ENCODE results near the gene CD3G. TPM values are rescaled to one million over a fixed set of nuclear protein-coding genes. Genes with fewer than 3 reads are reported as not detected.

Gene CD3G
- polyA plus RNA-seq, 6 donors from 2014 or later: 0.09 to 2.3 (median 0.72) TPM

- Mint-ChIP-seq H3K27me3 (no peaks in the 10 kb centered on the region), H3K27ac (peak overlapping the region in 1 of 6 donors; percentile 5), H3K36me3 (no peaks in the 10 kb centered on the region), H3K9me3 (no peaks in the 10 kb centered on the region), H3K4me1 (peaks cover 28 to 44% (median 34%) of the 10 kb centered on the region in 3 donors), H3K4me3 (no peak overlapping the region)
- DNase-seq (no peak), ATAC-seq (ENCODE audit: low read depth in 2 of 2) (no peak)
Measured at GRCh38 chr11:118313242-118313641, 30.9 kb upstream of the CD3G start.

GRCh38 chr11:118314988-118315411 lies 29.1 kb upstream of the CD3G start:
- no peaks in the 10 kb centered on the region for H3K36me3 Mint-ChIP-seq
- H3K9me3 Mint-ChIP-seq: peaks cover 0 to 2% (median 0%) of the 10 kb centered on the region in 7 donors
- H3K4me1 Mint-ChIP-seq: peaks cover 38 to 62% (median 46%) of the 10 kb centered on the region in 3 donors
- no peak for ATAC-seq (ENCODE audit: low read depth in 2 of 2)
- peak overlapping the region in 2 of 6 donors; percentile 28 to 93 for H3K27ac Mint-ChIP-seq
- DNase-seq: no peak
- no peaks in the 10 kb centered on the region for H3K27me3 Mint-ChIP-seq
- peak overlapping the region in 1 of 8 donors; percentile 83 for H3K4me3 Mint-ChIP-seq

GRCh38 chr11:118318124-118318523 lies 26.0 kb upstream of the CD3G start:
- Mint-ChIP-seq H3K27me3 (no peaks in the 10 kb centered on the region), H3K27ac (peak overlapping the region in 1 of 6 donors; percentile 21), H3K4me1 (peaks cover 50 to 87% (median 63%) of the 10 kb centered on the region in 3 donors), H3K4me3 (no peak overlapping the region), H3K36me3 (peaks cover 0 to 4% of the 10 kb centered on the region in 2 donors), H3K9me3 (peaks cover 0 to 2% (median 0%) of the 10 kb centered on the region in 7 donors)
- ATAC-seq (ENCODE audit: low read depth in 2 of 2) (no peak), DNase-seq (no peak)

DNA sequence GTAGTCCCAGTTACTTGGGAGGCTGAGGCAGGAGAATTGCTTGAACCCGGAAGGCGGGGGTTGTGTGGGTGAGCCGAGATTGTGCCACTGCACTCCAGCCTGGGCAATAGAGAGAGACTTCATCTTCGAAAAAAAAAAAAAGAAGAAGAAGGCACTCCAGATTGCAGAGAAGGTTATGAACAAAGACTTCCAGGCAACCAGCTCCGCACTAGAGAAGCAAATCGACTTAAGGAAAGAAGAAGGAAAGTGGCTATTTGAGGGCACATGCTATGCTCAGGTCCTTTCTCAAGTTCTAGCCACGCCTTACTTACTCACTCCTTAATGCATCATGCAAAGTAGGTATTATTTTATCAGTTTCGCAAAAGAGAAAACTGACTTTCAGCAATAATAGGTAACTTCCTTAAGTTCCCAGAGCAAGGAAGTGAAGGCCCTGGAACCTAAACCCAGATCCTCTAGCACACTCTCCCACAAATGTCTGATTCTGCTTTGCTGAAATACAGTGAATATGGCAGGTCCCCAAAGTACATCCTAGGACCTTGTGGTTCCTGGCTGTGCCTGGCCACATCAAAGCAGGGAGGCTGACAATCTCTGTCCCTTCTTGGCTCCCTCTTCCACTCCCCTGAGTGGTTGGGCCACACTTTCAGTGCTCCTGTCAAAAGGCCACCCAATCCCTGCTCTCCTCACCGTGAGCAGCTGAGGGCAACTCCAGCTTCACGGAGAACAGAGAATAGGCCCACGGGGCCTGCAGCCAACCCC lies 25.4 kb upstream of the CD3G start:
- Mint-ChIP-seq H3K36me3 (peaks cover 0 to 4% of the 10 kb centered on the region in 2 donors), H3K9me3 (peaks cover 0 to 2% (median 0%) of the 10 kb centered on the region in 7 donors), H3K27me3 (no peaks in the 10 kb centered on the region), H3K4me1 (peaks cover 50 to 89% (median 68%) of the 10 kb centered on the region in 3 donors), H3K4me3 (peak overlapping the region in 4 of 8 donors; percentile 1 to 75 (median 18)), H3K27ac (peak overlapping the region in 1 of 6 donors; percentile 31)
- no peak for DNase-seq
- ATAC-seq (ENCODE audit: low read depth in 2 of 2): no peak

DNA sequence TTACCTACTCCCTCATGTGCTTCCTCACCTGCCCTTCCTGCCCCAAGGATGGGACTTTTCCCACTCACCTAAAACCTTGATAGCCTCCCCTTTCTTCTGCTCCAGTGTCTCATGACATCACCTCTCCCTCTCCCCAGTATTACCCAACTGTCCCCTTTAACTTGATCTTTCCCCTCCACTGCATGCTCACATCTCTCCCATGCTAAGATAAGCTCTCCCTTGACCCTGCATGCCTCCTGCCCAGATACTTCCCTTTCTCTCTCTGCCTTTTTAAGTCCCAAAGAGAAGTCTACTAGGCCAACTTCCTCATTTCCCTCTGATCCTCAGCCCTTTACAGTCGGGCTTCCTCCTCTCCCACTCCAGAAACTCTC lies 24.8 kb upstream of the CD3G start:
- Mint-ChIP-seq H3K27me3 (no peaks in the 10 kb centered on the region), H3K36me3 (peaks cover 0 to 4% of the 10 kb centered on the region in 2 donors), H3K4me1 (peaks cover 50 to 89% (median 68%) of the 10 kb centered on the region in 3 donors), H3K27ac (peak overlapping the region; percentile 6 to 44 (median 21)), H3K9me3 (peaks cover 0 to 2% (median 0%) of the 10 kb centered on the region in 7 donors), H3K4me3 (peak overlapping the region in 6 of 8 donors; percentile 1 to 75 (median 30))
- no peak for ATAC-seq (ENCODE audit: low read depth in 2 of 2)
- no peak for DNase-seq

- peaks cover 0 to 4% (median 3%) of the 10 kb centered on the region in 3 donors for H3K27me3 Mint-ChIP-seq
- peak overlapping the region in 3 of 8 donors; percentile 5 to 7 (median 5) for H3K4me3 Mint-ChIP-seq
- ATAC-seq (ENCODE audit: low read depth in 2 of 2): no peak
- peak overlapping the region in 4 of 6 donors; percentile 11 to 95 (median 58) for H3K27ac Mint-ChIP-seq
- no peak for DNase-seq
- H3K9me3 Mint-ChIP-seq: peaks cover 0 to 2% (median 0%) of the 10 kb centered on the region in 7 donors
- H3K4me1 Mint-ChIP-seq: peaks cover 47 to 85% (median 63%) of the 10 kb centered on the region in 3 donors
- peaks cover 0 to 4% of the 10 kb centered on the region in 2 donors for H3K36me3 Mint-ChIP-seq
Measured at GRCh38 chr11:118320515-118320914, 23.6 kb upstream of the CD3G start.

DNA sequence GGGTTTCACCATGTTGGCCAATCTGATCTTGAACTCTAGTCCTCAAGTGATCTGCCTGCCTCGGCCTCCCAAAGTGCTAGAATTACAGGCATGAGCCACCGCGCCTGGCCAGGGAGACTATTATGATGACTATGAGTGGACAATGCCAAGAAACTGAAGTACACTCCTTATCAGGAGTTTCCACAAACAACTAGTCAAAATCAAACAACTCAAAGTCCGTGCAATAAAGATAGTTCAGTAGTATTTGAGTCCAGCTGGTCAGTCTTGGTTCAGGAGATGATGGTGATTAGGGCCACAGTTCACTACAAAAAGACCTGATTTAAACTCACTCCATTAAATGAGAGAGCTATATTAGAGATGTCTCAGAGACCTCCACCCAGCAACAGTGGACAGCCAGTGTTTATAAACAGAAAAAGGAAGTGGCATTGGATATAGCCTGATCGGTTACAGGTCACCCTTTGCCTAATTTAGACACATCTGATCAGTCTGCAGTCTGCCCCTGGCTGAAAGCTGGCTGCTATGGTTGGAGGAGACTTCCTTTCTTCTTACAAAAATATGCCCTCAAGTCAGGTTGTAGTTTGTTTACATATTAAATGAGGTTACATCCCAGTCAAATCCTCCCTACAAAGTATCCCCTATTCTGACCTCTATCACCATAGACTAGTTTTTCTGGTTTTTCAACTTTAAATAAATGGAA lies 22.6 kb upstream of the CD3G start:
- H3K4me1 Mint-ChIP-seq: peaks cover 37 to 75% (median 53%) of the 10 kb centered on the region in 3 donors
- H3K27ac Mint-ChIP-seq: peak overlapping the region; percentile 52 to 93 (median 82)
- H3K9me3 Mint-ChIP-seq: peaks cover 0 to 2% (median 0%) of the 10 kb centered on the region in 7 donors
- peak overlapping the region in 7 of 8 donors; percentile 29 to 74 (median 69) for H3K4me3 Mint-ChIP-seq
- ATAC-seq (ENCODE audit: low read depth in 2 of 2): peak; percentile 60 to 69
- DNase-seq: no peak
- peaks cover 0 to 12% (median 8%) of the 10 kb centered on the region in 3 donors for H3K27me3 Mint-ChIP-seq
- peaks cover 0 to 4% of the 10 kb centered on the region in 2 donors for H3K36me3 Mint-ChIP-seq

- peaks cover 0 to 12% (median 8%) of the 10 kb centered on the region in 3 donors for H3K27me3 Mint-ChIP-seq
- peaks cover 27 to 63% (median 43%) of the 10 kb centered on the region in 3 donors for H3K4me1 Mint-ChIP-seq
- peak overlapping the region in 2 of 8 donors; percentile 22 to 65 for H3K4me3 Mint-ChIP-seq
- peak overlapping the region in 3 of 6 donors; percentile 11 to 89 (median 52) for H3K27ac Mint-ChIP-seq
- ATAC-seq (ENCODE audit: low read depth in 2 of 2) (no peak), DNase-seq (no peak)
- H3K36me3 Mint-ChIP-seq: peaks cover 0 to 4% of the 10 kb centered on the region in 2 donors
- peaks cover 0 to 2% (median 0%) of the 10 kb centered on the region in 7 donors for H3K9me3 Mint-ChIP-seq
Measured at GRCh38 chr11:118322721-118323120, 21.4 kb upstream of the CD3G start.

DNA sequence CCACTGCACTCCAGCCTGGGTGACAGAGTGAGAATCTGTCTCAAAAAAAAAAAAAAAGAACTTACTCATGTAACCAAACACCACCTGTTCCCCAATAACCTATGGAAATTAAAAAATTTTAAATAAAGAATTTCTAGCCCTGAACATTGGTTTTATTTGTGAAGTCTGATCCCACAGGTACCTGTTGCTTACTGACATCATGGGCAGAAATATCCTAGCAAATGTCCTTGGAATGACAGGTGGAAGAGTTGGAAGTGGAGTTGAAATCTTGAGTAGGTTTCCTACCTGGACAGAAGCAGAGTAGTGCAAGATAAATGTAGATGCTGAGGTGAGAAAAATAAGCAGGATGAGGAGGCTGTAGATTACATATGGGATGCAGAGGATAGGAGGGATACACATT lies 18.9 kb upstream of the CD3G start:
- peaks cover 0 to 4% of the 10 kb centered on the region in 2 donors for H3K36me3 Mint-ChIP-seq
- ATAC-seq (ENCODE audit: low read depth in 2 of 2): no peak
- DNase-seq: no peak
- peaks cover 0 to 12% (median 8%) of the 10 kb centered on the region in 3 donors for H3K27me3 Mint-ChIP-seq
- peak overlapping the region in 1 of 6 donors; percentile 63 for H3K27ac Mint-ChIP-seq
- peaks cover 0 to 2% (median 0%) of the 10 kb centered on the region in 7 donors for H3K9me3 Mint-ChIP-seq
- H3K4me1 Mint-ChIP-seq: peaks cover 15 to 38% (median 28%) of the 10 kb centered on the region in 3 donors
- no peak overlapping the region for H3K4me3 Mint-ChIP-seq

- DNase-seq: no peak
- peaks cover 0 to 5% (median 0%) of the 10 kb centered on the region in 3 donors for H3K4me1 Mint-ChIP-seq
- no peak overlapping the region for H3K27ac Mint-ChIP-seq
- peaks cover 0 to 2% (median 0%) of the 10 kb centered on the region in 7 donors for H3K9me3 Mint-ChIP-seq
- peaks cover 0 to 12% (median 8%) of the 10 kb centered on the region in 3 donors for H3K27me3 Mint-ChIP-seq
- H3K4me3 Mint-ChIP-seq: no peak overlapping the region
- H3K36me3 Mint-ChIP-seq: no peaks in the 10 kb centered on the region
- no peak for ATAC-seq (ENCODE audit: low read depth in 2 of 2)
Measured at GRCh38 chr11:118328745-118329144, 15.4 kb upstream of the CD3G start.

GRCh38 chr11:118334745-118335144 lies 9.4 kb upstream of the CD3G start:
- DNase-seq (no peak), ATAC-seq (ENCODE audit: low read depth in 2 of 2) (no peak)
- H3K27me3 Mint-ChIP-seq: peaks cover 0 to 4% (median 0%) of the 10 kb centered on the region in 3 donors
- peaks cover 5 to 11% (median 8%) of the 10 kb centered on the region in 3 donors for H3K4me1 Mint-ChIP-seq
- no peak overlapping the region for H3K27ac Mint-ChIP-seq
- no peak overlapping the region for H3K4me3 Mint-ChIP-seq
- no peaks in the 10 kb centered on the region for H3K36me3 Mint-ChIP-seq
- no peaks in the 10 kb centered on the region for H3K9me3 Mint-ChIP-seq

DNA sequence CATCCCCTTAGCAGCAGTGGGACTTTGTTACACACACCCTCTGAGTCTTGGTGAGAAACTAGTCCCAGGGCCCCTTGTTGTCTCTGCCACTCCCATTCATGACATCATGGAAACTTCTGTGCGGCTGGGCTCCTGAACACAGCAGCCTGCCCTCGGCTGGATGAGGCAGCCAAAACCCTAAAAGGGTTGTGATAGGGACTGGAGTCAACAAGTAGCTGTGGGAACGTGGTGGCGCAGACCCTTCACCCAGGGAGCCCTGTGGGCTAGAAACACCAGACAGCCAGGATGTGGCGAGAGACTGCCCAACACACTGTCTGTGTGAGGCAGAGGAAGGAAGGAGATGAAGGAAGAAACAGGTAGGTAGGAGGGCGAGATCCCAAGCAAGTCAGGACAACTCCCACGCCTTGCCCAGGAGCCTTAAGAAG lies 5.5 kb upstream of the CD3G start:
- peak overlapping the region in 1 of 6 donors; percentile 53 for H3K27ac Mint-ChIP-seq
- peaks cover 0 to 1% (median 0%) of the 10 kb centered on the region in 7 donors for H3K9me3 Mint-ChIP-seq
- H3K27me3 Mint-ChIP-seq: peaks cover 0 to 4% (median 4%) of the 10 kb centered on the region in 3 donors
- DNase-seq: no peak
- H3K36me3 Mint-ChIP-seq: no peaks in the 10 kb centered on the region
- no peak for ATAC-seq (ENCODE audit: low read depth in 2 of 2)
- peak overlapping the region in 2 of 8 donors; percentile 2 to 50 for H3K4me3 Mint-ChIP-seq
- peaks cover 5 to 11% (median 8%) of the 10 kb centered on the region in 3 donors for H3K4me1 Mint-ChIP-seq
